Endothelial cell (in vitro differentiated cells): ENCODE measurements around the gene GOLGA8A. TPM values are rescaled to one million over a fixed set of nuclear protein-coding genes. Genes with fewer than 3 reads are reported as not detected.
"Not testable (repeated sequence)": the region's sequence is repeated elsewhere in the genome, so short reads cannot be mapped to it uniquely, and the experiment has no call there.

Experiments
- DNase-seq: peaks from one replicate; pipeline ENCODE4 v3.0.0; 2021; ENCODE audit warnings: low spot score
- H3K27ac Mint-ChIP-seq: one replicate; pipeline ENCODE4 v1.8.0; 2021; ENCODE audit warnings: mixed read lengths, inconsistent platforms; ENCODE audit not compliant: unreplicated experiment
- H3K27me3 Mint-ChIP-seq: one replicate; pipeline ENCODE4 v1.8.0; 2021; ENCODE audit warnings: mild to moderate bottlenecking, moderate library complexity, mixed read lengths, inconsistent platforms; ENCODE audit not compliant: unreplicated experiment
- H3K36me3 Mint-ChIP-seq: one replicate; pipeline ENCODE4 v1.8.0; 2021; ENCODE audit warnings: mild to moderate bottlenecking, low read depth, mixed read lengths, inconsistent platforms; ENCODE audit not compliant: unreplicated experiment
- H3K4me1 Mint-ChIP-seq: one replicate; pipeline ENCODE4 v1.8.0; 2021; ENCODE audit warnings: mild to moderate bottlenecking, mixed read lengths, inconsistent platforms; ENCODE audit not compliant: unreplicated experiment
- H3K4me3 Mint-ChIP-seq: one replicate; pipeline ENCODE4 v1.8.0; 2021; ENCODE audit warnings: mild to moderate bottlenecking, mixed read lengths, inconsistent platforms; ENCODE audit not compliant: unreplicated experiment
- H3K9me3 Mint-ChIP-seq: one replicate; pipeline ENCODE4 v1.8.0; 2021; ENCODE audit warnings: mixed read lengths, inconsistent platforms; ENCODE audit not compliant: unreplicated experiment
- total RNA-seq: library from RNA; stranded (reverse); fragmentation: NEBNext Ultra II Directional; extraction: Animal tissue kit (Norgen Biotek cat#: 25700); gene quantifications from one replicate; pipeline ENCODE4 v1.2.1, GENCODE V29; 2021; ENCODE audit not compliant: unreplicated experiment
- TF ChIP-seq, protein P1 (sequence below): fragments of 200-600 bp; sonication (generic); IDR thresholded peaks from one replicate; pipeline ENCODE4 v1.5.0; 2021; ENCODE audit warnings: antibody characterized with exemption; ENCODE audit not compliant: unreplicated experiment

GOLGA8A gene
- total RNA-seq, 1 donor from 2014 or later, result 46.0 TPM

DNA sequence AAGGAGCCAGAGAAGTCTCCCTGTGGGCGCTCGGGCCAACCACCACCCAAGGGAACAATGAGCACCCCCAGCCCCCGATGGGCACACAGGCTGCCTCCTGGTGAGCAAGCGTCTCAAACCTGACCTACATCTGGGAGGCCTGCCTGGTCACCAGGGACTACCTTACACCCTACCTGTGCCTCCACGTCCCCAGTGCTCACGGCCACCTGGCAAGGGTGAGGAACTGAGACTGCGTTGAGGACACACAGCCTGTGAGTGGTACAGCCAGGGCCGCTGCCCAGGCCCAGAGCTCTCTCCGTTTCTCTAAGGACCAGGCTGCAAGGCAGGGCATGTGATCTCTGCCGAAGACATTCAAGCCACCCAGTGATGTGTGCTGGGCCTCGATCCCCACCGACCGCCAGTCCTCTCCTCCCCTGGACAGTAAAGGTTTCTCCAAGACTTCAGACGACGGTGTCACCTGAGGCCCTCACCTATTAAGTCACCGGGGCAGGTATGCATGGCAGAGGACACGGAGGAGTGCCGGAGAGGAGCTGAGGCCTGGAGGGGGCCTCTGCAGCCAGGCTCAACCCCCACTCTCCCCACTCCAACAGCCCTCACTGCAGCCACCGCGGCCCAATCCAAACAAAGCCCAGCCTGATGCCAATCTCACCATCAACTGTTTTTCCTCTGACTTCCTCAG, 2.8 kb downstream of the GOLGA8A start:
- H3K4me3 Mint-ChIP-seq, result peak overlapping the region; percentile 65
- H3K27ac Mint-ChIP-seq, result no peak overlapping the region
- peaks cover 12% of the 10 kb centered on the region for H3K4me1 Mint-ChIP-seq
- H3K36me3 Mint-ChIP-seq, result peaks cover 34% of the 10 kb centered on the region
- peaks cover 11% of the 10 kb centered on the region for H3K27me3 Mint-ChIP-seq
- no peaks in the 10 kb centered on the region for H3K9me3 Mint-ChIP-seq
- TF ChIP-seq, protein P1, sequence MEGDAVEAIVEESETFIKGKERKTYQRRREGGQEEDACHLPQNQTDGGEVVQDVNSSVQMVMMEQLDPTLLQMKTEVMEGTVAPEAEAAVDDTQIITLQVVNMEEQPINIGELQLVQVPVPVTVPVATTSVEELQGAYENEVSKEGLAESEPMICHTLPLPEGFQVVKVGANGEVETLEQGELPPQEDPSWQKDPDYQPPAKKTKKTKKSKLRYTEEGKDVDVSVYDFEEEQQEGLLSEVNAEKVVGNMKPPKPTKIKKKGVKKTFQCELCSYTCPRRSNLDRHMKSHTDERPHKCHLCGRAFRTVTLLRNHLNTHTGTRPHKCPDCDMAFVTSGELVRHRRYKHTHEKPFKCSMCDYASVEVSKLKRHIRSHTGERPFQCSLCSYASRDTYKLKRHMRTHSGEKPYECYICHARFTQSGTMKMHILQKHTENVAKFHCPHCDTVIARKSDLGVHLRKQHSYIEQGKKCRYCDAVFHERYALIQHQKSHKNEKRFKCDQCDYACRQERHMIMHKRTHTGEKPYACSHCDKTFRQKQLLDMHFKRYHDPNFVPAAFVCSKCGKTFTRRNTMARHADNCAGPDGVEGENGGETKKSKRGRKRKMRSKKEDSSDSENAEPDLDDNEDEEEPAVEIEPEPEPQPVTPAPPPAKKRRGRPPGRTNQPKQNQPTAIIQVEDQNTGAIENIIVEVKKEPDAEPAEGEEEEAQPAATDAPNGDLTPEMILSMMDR, result no peak
- DNase-seq, result no peak

DNA sequence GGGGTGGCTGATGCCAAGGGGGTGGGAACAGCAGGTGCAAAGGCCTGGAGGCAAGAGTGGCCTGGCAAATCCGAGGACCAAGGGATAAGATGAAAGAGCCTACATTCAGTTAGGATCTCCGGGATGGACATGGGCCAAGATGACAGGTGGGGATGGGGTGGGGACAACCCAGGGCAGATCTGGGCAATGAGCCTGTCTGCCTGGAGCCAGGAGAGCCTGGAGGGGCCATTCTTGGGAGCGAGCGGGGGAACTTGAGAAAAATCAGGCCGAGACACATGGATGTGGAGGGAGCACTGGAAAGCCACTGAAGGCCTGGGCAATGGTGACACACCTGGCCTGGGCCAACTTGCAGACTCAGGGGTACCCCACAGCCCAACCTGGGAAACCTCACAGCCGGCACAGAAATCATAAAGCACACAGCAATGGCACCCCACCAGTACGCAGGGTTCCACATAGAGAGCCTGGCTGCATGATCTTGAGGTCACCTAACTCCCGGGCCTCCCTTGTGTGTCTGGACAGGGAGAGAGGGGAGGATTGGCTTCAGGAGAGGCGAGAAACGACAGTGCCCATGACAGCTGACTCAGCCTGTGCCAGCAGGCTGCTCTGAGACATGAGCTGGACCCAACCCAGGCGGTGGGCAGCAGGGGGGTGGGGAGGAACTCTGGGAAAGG, 3.5 kb downstream of the GOLGA8A start:
- not testable (repeated sequence) for H3K9me3 Mint-ChIP-seq, H3K27ac Mint-ChIP-seq, DNase-seq, H3K4me3 Mint-ChIP-seq
- Mint-ChIP-seq H3K27me3 (peaks cover 11% of the 10 kb centered on the region), H3K4me1 (peaks cover 12% of the 10 kb centered on the region), H3K36me3 (peaks cover 38% of the 10 kb centered on the region)

DNA sequence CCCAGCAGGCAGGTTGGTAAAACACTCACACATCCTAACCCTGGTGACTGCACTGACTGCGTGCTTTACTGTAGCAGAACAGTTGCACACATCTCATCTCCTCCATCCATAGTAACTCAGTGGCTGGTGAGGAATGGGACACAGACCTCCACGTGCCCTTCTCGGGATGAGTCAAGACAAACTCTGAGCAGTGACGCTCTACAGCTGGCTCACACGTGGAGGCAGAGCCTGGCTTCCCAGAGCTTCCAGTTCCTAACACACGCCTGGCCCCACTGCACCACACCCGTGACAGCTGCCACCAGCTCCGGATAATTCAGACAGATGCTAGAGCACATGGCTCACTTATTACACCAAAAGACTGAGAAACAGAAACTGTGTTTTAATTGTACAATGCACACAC, 7.0 kb downstream of the GOLGA8A start:
- H3K9me3 Mint-ChIP-seq, H3K4me1 Mint-ChIP-seq, H3K27me3 Mint-ChIP-seq, H3K27ac Mint-ChIP-seq, H3K4me3 Mint-ChIP-seq, DNase-seq: not testable (repeated sequence)
- H3K36me3 Mint-ChIP-seq, result peaks cover 38% of the 10 kb centered on the region

DNA sequence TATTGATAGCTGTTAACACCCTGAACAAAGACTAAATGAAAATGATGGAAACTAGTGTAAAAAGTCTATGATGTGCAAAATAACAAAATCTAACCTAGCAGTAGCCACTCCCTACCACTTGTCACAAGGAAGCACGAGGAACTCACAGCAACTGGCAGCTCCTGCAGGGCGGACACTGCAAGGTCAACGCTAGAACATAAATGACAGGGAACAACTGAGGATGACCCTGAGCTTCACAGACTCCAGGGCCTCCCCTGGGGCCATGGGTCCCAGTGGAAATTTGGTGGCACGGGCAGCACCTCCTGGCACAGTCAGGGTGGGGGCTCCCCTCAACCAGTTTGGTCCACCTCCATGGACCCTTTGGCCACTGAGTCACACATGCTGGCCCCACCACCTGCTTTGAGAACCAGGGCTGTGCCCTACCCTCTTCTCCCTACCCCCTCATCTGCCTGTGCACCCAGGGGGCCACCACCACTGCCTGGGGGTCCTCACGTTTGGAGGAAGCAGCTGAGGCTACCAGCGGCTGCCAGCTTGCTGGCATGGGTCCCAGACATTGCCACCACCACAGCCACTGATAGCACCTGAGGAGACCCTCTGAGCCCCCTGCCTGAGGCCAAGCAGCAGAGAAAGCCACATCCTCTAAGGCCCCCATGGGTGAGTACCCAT, 14.1 kb downstream of the GOLGA8A start:
- not testable (repeated sequence) for H3K9me3 Mint-ChIP-seq, H3K27me3 Mint-ChIP-seq, DNase-seq, H3K4me3 Mint-ChIP-seq, H3K36me3 Mint-ChIP-seq, H3K4me1 Mint-ChIP-seq, H3K27ac Mint-ChIP-seq

DNA sequence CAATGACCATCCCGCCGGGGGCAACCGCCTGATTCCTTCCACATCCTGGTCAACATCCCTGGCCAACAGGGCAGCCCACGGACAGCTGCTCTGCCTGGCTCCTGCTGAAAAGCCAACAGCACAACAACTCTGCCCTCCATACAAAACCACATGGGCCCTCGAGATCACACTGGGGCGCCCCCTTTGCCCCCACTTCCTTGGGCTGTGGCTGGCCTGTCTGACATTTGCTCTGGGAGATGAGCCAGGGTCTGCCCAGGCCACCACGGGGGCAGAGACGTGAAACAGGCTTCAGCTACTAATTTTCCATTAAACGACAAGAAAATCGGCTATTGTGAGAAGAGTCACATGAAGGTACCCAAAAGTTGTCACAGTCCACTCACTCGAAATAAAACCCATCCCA, 16.7 kb downstream of the GOLGA8A start:
- H3K36me3 Mint-ChIP-seq, H3K4me3 Mint-ChIP-seq, DNase-seq, H3K27ac Mint-ChIP-seq, H3K4me1 Mint-ChIP-seq, H3K27me3 Mint-ChIP-seq, H3K9me3 Mint-ChIP-seq: not testable (repeated sequence)

DNA sequence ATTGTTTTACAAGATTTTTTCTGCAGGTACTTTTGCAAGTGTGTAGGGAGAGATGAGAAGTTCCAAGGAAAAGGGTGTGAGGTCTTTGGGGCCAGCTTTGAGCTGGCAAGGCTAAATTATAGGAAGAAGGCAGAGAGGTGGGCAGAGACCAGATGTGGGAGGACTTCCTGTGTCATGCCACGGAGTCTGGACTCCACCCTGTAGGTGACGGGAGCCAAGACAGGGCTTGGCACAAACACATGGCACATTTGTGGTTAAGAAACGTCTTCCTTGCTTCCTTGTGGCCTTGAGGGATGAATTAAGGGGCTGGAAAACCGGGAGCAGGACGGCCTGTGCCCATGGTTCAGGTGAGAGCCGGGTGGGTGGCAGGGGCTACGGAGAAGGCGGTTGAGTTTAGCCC, 19.2 kb downstream of the GOLGA8A start:
- H3K27me3 Mint-ChIP-seq, H3K9me3 Mint-ChIP-seq, H3K4me3 Mint-ChIP-seq, H3K36me3 Mint-ChIP-seq, DNase-seq, H3K4me1 Mint-ChIP-seq: not testable (repeated sequence)
- H3K27ac Mint-ChIP-seq, result peak overlapping the region; percentile 42

DNA sequence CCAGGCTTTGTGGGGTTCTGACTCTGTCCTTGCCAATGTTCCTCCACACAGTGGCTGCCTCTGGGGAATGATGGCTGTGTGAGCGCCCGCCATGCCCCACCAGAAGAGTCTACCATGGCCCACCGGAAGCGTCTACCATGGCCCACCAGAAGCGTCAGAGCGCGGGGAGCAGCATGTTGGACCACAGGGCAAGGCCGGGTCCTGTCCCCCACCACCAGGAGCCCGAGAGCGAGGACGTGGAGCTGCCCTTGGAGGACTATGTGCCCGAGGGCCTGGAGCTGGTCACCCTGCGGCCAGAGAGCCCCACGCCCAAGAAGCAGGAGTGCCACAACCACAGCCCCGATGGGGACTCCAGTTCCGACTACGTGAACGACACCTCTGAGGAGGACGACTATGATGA, 28.1 kb downstream of the GOLGA8A start:
- H3K27me3 Mint-ChIP-seq, H3K4me3 Mint-ChIP-seq, DNase-seq, H3K36me3 Mint-ChIP-seq, H3K4me1 Mint-ChIP-seq, H3K9me3 Mint-ChIP-seq, H3K27ac Mint-ChIP-seq: not testable (repeated sequence)

DNA sequence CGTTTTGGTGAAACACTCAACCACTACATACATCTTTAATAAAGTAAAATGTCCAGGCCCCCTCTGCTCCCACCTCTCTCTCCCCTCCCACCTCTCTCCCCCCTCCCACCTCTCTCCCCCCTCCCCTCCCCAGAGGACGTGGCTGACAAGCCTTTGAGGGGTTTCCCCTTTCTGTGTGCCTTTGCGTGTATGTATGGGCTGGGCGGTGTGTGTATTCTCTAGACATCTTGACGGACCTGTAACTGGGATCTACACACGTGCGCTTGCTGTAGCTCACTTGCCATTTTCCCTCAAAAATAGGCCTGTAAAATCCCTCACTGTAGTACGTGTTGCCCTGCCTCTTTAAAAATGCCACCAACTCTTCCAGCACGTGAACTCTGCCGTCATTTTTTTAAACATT, 28.6 kb downstream of the GOLGA8A start:
- not testable (repeated sequence) for H3K4me3 Mint-ChIP-seq, H3K4me1 Mint-ChIP-seq, H3K27me3 Mint-ChIP-seq, H3K36me3 Mint-ChIP-seq, H3K9me3 Mint-ChIP-seq, H3K27ac Mint-ChIP-seq, DNase-seq

DNA sequence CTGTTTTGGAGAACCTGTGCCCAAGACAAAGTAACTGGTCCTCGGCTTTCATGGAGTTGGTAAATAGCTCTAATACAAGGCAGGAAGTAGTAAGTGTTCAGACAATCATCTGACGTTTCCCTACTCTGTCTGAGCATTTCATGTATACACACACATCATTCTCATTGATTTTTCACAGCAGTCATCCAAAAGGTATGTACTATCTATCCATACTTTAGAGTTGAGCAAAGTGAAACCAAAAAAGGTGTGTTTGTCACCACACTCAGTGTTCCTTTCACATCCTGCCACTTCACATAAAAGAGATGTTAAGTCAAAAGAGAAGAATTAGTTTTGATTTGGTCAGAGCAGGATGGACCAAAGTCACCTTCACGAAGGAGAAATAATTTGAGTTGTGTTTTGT, 33.7 kb downstream of the GOLGA8A start:
- H3K27ac Mint-ChIP-seq, H3K9me3 Mint-ChIP-seq, H3K36me3 Mint-ChIP-seq, DNase-seq, H3K4me1 Mint-ChIP-seq, H3K27me3 Mint-ChIP-seq, H3K4me3 Mint-ChIP-seq: not testable (repeated sequence)

DNA sequence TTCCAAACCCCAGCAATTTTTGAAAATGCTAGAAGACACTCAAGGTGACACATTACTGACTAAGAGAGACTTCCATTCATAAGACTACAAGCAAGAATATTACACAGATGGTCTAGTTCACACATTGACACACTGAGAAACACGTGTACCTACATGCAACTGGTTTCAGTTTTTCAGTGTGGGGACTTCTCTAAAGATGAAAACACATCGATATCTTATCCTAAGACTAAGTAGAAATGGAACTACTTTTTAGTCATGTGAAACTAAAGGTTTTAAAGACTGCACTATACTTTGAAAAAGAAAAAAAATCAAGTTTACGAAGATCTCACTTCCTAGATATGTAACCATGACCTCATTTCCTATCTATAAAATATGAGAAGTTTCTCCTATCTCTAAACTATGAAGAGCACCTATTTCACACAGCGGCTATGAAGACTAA, 34.4 kb downstream of the GOLGA8A start:
- H3K4me3 Mint-ChIP-seq, H3K9me3 Mint-ChIP-seq, H3K27ac Mint-ChIP-seq, H3K36me3 Mint-ChIP-seq, DNase-seq, H3K27me3 Mint-ChIP-seq, H3K4me1 Mint-ChIP-seq: not testable (repeated sequence)

DNA sequence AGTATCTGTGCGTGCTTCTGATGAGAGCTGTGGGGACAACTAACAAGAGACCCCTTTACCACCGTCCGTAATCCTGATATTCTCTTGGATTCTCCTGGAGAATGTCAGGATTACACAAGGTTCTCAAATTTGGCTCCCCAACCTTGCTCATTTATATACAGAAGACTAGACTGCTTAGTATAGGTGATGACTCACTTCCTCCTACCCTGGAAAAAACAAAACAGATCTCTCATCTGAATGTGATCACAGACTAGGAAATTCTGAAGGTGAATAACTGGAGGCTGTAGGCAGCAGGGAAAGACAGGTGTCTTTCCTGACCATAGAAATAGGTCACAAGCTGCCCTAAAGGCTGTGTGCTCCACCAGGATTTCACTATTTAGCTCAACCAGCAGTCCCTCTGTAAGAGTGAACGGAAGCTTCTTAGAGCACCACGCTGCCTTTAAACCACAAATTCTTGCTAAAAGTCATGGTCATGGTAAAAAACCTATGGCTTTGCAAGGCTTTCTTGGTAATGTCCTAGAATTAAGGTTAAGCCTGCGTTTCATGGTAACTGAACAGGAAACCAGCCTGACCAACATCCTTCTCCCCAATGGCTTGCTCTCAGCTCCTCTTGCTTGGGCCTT, 39.9 kb downstream of the GOLGA8A start:
- H3K36me3 Mint-ChIP-seq, H3K27me3 Mint-ChIP-seq, H3K4me1 Mint-ChIP-seq, H3K4me3 Mint-ChIP-seq, H3K27ac Mint-ChIP-seq, H3K9me3 Mint-ChIP-seq, DNase-seq: not testable (repeated sequence)
